Measurements from ENCODE around the gene TRAF3.

TRAF3 gene

GRCh38 chr14:102732924-102733323, 44.3 kb upstream of the TRAF3 start:
- H3K27ac ChIP-seq (ENCODE audit: low read depth, low read length): no peak overlapping the region
- H4K20me1 ChIP-seq (ENCODE audit: low read depth, low read length): no peaks in the 10 kb centered on the region
- H3K36me3 ChIP-seq (ENCODE audit: low read length): no peaks in the 10 kb centered on the region

DNA sequence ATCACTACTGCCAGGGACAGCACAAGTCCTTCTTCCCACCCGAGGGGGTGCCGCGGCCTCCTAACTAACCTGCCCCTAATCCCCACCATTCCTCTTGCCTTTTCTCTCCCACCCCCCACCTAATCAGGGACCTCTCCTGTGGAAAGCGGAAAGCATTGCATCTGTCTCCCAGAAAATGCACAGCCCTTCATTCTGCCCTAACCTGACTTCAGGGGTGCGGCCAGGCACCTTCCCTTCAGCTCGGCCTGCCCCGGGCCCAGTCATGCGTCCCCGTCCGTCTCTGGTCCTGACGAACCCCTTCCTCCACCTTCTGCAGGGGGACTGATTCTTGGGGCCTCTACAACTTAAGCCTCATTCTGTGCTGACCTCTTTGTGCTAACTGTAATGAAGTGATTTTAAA, 43.9 kb upstream of the TRAF3 start:
- TF ChIP-seq CTCF (IDR thresholded peaks at IDR 0.05; ENCODE audit: insufficient read depth, low read length, poor library complexity, severe bottlenecking) (no peak), EZH2phosphoT487 (conservative IDR thresholded peaks at IDR 0.05; ENCODE audit: low read length) (no peak)
- no peak overlapping the region for H3K4me2 ChIP-seq (ENCODE audit: low read depth, low read length, poor library complexity, severe bottlenecking)
- no peaks in the 10 kb centered on the region for H3F3A ChIP-seq (ENCODE audit: insufficient read depth)
- no peaks in the 10 kb centered on the region for H3K36me3 ChIP-seq (ENCODE audit: low read length)
- no peaks in the 10 kb centered on the region for H3K79me2 ChIP-seq (ENCODE audit: insufficient read depth, low read length)
- no peaks in the 10 kb centered on the region for H4K20me1 ChIP-seq (ENCODE audit: low read depth, low read length)
- no peak overlapping the region for H3K9ac ChIP-seq (ENCODE audit: low read length)
- H3K27me3 ChIP-seq (ENCODE audit: low read length): no peaks in the 10 kb centered on the region
- no peaks in the 10 kb centered on the region for H3K9me2 ChIP-seq (replicated peaks; ENCODE audit: insufficient read depth, low read length)
- no peak overlapping the region for H2AFZ ChIP-seq (ENCODE audit: low read depth, low read length, severe bottlenecking)
- H3K4me3 ChIP-seq (ENCODE audit: insufficient read depth, low read length, poor library complexity, severe bottlenecking): no peak overlapping the region
- no peak overlapping the region for H3K27ac ChIP-seq (ENCODE audit: low read depth, low read length)
- no peaks in the 10 kb centered on the region for H3K9me3 ChIP-seq (ENCODE audit: insufficient read depth, low read length)

More at GRCh38 chr14:102732924-102733323, 44.3 kb upstream of the TRAF3 start:
- no peak overlapping the region for H2AFZ ChIP-seq (ENCODE audit: low read depth, low read length, severe bottlenecking)
- TF ChIP-seq EZH2phosphoT487 (conservative IDR thresholded peaks at IDR 0.05; ENCODE audit: low read length) (no peak), CTCF (IDR thresholded peaks at IDR 0.05; ENCODE audit: insufficient read depth, low read length, poor library complexity, severe bottlenecking) (no peak)
- H3K4me3 ChIP-seq (ENCODE audit: insufficient read depth, low read length, poor library complexity, severe bottlenecking): no peak overlapping the region
- no peak overlapping the region for H3K9ac ChIP-seq (ENCODE audit: low read length)
- no peaks in the 10 kb centered on the region for H3K79me2 ChIP-seq (ENCODE audit: insufficient read depth, low read length)
- no peak overlapping the region for H3K4me2 ChIP-seq (ENCODE audit: low read depth, low read length, poor library complexity, severe bottlenecking)
- no peaks in the 10 kb centered on the region for H3K9me2 ChIP-seq (replicated peaks; ENCODE audit: insufficient read depth, low read length)
- H3K9me3 ChIP-seq (ENCODE audit: insufficient read depth, low read length): no peaks in the 10 kb centered on the region
- H3K27me3 ChIP-seq (ENCODE audit: low read length): no peaks in the 10 kb centered on the region
- no peaks in the 10 kb centered on the region for H3F3A ChIP-seq (ENCODE audit: insufficient read depth)

- Histone ChIP-seq H3K9me3 (ENCODE audit: insufficient read depth, low read length) (no peaks in the 10 kb centered on the region), H3K4me2 (ENCODE audit: low read depth, low read length, poor library complexity, severe bottlenecking) (no peak overlapping the region), H2AFZ (ENCODE audit: low read depth, low read length, severe bottlenecking) (no peak overlapping the region), H3K9me2 (replicated peaks; ENCODE audit: insufficient read depth, low read length) (no peaks in the 10 kb centered on the region), H3K9ac (ENCODE audit: low read length) (no peak overlapping the region), H3K27ac (ENCODE audit: low read depth, low read length) (no peak overlapping the region), H3F3A (ENCODE audit: insufficient read depth) (no peaks in the 10 kb centered on the region), H4K20me1 (ENCODE audit: low read depth, low read length) (no peaks in the 10 kb centered on the region), H3K27me3 (ENCODE audit: low read length) (no peaks in the 10 kb centered on the region), H3K4me3 (ENCODE audit: insufficient read depth, low read length, poor library complexity, severe bottlenecking) (no peak overlapping the region), H3K36me3 (ENCODE audit: low read length) (no peaks in the 10 kb centered on the region), H3K79me2 (ENCODE audit: insufficient read depth, low read length) (no peaks in the 10 kb centered on the region)
- no peak for TF ChIP-seq CTCF (IDR thresholded peaks at IDR 0.05; ENCODE audit: insufficient read depth, low read length, poor library complexity, severe bottlenecking)
- TF ChIP-seq EZH2phosphoT487 (conservative IDR thresholded peaks at IDR 0.05; ENCODE audit: low read length): no peak
Observed at GRCh38 chr14:102734436-102734835, 42.8 kb upstream of the TRAF3 start.
